GM20000 (cell line): ENCODE data around the gene SREBF1.

Source experiments
- DNase-seq: peaks from one replicate; pipeline ENCODE4 v3.0.0; 2012; ENCODE audit warnings: low spot score
- TF ChIP-seq, protein P1 (sequence below): IDR thresholded peaks from 2 replicates; pipeline ENCODE4 v1.5.1; 2012; ENCODE audit warnings: mild to moderate bottlenecking, control low read depth; ENCODE audit errors: extremely low read depth, missing control alignments

SREBF1 gene

DNA sequence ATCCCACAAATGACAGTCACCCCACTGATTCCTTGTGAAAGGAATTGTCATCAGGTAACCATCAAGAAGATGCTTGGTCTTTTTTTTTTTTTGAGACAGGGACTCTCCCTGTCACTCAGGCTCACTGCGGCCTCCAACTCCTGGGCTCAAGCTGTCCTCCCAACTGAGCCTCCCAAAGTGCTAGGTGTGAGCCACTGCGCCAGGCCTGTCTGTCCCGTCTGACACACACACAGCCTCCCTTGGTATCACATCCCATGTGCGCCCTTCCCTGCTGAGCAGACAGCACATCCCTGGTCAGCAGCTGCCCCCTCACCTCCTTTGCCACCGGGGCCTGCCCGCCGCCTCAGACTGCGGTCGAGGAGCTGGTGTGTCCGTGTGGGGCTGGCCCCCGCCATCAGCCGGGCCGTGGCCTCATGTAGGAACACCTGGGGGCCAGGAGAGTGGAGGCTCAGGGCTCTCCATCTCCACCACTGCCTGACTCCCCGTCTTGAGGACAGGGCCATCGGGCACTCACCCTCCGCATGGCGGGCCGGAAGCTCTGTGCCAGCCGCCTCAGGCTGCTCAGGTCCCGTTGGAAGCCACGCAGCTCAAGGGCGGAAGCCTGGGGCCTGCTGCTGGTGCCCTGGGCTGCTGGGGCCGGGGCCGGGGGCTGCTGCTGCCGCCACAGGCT lies 23.6 kb downstream of the SREBF1 start:
- DNase-seq = no peak
- TF ChIP-seq, protein P1, sequence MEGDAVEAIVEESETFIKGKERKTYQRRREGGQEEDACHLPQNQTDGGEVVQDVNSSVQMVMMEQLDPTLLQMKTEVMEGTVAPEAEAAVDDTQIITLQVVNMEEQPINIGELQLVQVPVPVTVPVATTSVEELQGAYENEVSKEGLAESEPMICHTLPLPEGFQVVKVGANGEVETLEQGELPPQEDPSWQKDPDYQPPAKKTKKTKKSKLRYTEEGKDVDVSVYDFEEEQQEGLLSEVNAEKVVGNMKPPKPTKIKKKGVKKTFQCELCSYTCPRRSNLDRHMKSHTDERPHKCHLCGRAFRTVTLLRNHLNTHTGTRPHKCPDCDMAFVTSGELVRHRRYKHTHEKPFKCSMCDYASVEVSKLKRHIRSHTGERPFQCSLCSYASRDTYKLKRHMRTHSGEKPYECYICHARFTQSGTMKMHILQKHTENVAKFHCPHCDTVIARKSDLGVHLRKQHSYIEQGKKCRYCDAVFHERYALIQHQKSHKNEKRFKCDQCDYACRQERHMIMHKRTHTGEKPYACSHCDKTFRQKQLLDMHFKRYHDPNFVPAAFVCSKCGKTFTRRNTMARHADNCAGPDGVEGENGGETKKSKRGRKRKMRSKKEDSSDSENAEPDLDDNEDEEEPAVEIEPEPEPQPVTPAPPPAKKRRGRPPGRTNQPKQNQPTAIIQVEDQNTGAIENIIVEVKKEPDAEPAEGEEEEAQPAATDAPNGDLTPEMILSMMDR = no peak

DNA sequence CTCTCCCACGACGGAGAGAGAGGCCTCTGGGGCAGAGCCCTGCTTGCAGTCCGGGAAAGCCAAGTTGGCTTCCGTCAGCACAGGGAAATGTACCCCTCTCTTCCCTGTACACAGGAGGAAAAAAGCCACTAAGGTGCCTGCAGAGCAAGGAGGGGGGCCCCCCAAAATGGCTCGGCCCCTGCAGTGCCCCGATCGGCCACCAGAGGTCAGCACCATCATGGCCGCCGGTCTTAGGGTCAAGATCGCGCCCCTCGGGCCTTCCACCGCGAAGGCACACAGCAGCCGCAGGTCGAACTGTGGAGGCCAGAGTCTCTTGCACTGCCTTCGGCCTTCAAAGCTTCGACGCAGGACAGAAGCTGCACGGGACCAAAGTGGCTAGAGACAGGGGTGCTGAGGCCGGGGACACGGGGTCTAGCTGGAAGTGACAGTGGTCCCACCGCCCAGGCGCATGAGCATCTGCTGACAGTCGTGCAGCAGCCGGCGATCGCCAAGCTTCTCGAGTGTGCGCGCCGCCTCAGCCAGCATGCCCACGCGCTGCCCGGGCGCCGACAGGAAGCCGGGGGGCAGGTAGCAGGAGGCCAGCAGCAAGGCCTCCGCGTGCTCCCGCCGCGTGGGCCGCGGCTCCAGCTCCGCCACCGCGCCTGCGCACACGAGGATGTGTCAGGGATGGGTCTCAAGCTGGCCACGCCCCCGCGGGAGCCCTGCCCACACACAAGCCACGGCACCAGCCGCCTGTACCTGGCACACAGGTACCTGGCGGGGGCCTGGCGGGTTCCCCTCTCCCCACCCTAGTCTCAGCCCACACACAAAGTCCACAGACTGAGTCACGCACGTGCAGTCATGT lies 24.4 kb downstream of the SREBF1 start:
- TF ChIP-seq, protein P1 = peak; percentile 91
- DNase-seq = peak; percentile 94

DNA sequence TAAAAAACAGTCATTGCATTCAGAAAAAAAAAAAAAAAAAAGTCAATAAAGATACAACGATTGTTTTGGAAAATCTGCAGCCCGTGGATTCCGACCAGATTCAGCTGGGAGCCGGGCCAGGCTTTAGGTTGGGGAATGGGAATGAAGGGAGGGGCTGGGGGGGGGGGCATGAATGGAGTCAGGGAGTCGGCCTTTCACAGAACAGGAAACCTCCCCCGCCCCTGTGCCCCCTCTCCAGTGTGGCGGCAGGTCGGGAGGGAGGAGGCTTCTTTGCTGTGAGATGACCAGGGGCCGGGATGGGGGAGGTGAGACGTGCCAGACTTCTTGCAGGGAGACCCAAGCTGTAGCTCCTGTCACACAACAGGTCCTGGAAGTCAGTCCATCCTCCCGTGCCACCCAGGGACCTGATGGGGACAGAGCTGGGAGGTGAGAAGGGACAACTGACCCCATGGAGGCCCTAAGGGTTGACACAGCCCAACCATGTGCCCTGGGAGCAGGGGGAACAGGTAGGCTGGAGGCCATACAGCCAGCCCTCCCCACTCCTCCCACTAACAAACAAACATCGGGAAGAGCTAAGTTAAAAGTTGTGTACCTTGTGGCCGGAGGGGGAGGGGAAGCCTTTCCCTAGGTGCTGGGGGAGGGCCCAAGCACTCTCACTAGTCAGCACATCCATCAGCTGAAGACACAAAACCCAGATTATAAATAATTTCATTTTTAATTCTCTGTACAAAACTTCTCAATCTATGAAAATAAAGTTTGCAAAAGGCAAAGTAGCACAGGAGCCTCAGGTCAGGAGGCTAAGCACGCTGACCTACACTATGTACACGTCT lies 25.2 kb downstream of the SREBF1 start:
- DNase-seq = no peak
- TF ChIP-seq, protein P1 = no peak

DNA sequence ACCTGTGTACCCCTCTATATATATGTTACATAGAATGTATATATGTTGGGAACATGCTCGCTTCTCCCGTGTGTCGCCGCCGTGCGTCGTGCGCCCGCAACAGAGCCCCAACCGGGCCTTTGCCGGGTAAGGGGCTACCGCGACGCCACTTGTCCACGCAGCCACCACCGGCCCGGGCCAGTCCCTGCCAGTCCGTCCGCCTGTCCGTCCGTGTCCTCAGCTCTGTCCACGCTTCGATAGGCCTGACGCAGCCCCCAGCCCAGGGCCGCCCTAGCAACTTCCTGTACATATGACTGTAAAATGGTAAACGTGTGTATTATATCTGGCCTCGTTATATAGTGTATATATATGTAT lies 25.9 kb downstream of the SREBF1 start:
- no peak for DNase-seq
- TF ChIP-seq, protein P1 = no peak

DNA sequence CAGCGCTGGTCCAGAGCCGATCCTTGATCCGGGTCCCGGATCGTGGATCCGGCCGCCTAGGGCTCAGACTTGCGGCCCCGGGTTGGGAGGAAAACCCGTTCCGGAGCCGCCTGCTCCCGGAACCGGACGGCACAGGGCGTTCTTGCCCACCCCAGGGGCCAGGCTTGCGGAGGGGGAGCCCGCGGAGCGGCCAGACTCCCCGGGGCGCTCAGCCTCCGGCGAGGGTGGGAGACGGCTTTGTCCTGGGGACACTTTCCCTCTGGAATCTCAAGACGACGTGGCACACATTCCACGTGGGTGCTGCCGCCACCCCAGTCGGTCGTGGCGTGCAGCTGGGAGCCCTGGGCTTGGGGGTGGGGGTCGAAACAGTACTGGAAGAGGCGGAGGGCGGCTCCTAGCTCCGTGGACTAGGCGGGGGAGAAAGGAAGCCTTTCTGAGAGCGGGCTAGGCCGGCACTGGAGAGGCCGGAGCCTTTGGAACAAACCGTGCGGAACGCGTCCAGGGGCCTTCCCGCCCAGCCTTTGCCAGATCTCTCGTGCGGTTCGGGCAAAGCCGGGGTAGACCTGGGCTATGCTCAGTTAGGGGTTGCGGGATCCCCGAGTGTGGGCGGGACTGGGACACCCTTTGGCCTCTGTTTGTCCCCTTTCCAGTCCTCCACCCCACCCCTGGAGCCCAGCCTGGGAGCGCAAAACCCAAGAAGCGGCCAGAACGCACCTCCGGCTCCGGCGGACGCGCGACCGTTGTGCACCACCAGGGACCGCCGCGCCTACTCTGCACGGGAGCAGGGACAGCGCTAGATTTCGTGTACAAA lies 26.5 kb downstream of the SREBF1 start:
- TF ChIP-seq, protein P1 = no peak
- DNase-seq = no peak

DNA sequence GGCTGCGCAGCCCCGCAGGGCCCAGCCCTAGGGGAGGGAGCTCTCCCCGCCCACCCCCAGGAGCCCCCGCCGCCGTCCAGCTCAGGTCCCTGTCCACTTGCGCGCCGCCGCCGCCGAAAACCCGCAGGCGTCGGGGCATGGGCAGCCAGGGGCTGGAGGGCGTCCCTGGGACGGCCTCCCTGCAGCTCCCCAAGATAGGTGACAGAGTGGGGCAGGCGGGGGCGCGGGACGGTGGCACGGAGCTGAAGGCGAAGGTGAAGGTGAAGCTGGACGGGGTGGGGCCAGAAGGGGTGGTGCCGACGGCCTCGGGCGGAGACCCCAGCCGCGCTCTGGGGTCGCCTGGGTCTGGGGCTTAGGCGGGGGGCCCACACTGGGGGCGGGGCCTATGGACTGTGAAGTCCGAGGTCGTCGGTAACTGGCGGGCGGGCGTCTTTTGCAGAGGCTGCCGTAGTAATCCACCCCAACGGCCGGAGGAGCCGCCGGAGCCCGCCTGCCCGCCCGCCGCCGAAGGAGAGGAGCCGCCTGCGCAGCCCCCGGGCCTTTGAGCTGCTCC lies 27.2 kb downstream of the SREBF1 start:
- no peak for DNase-seq
- TF ChIP-seq, protein P1 = no peak
